Stimulated activated CD4-positive, alpha-beta T cell treated with anti-CD3 and anti-CD28 coated beads, Interleukin-4, amount 100 ng/mL, for 24 hours (primary cell): ENCODE results near the gene SLC66A3.

Experiments used
- DNase-seq: peaks from one replicate; pipeline ENCODE4 v3.0.0-alpha.2; 2020

Gene SLC66A3

GRCh38 chr2:11222845-11223244 is 67.6 kb downstream of the SLC66A3 start:
- no peak for DNase-seq

GRCh38 chr2:11224887-11225286 is 69.6 kb downstream of the SLC66A3 start:
- no peak for DNase-seq

- DNase-seq = no peak
These were observed 72.3 kb downstream of the SLC66A3 start for GRCh38 chr2:11227595-11227994.
